ENCODE measurements around the gene ZNF365. TPM values are rescaled to one million over a fixed set of nuclear protein-coding genes. Genes with fewer than 3 reads are reported as not detected.

The ZNF365 gene
- polyA plus RNA-seq, 6 donors from 2014 or later, result 0.12 TPM; not detected in 5

DNA sequence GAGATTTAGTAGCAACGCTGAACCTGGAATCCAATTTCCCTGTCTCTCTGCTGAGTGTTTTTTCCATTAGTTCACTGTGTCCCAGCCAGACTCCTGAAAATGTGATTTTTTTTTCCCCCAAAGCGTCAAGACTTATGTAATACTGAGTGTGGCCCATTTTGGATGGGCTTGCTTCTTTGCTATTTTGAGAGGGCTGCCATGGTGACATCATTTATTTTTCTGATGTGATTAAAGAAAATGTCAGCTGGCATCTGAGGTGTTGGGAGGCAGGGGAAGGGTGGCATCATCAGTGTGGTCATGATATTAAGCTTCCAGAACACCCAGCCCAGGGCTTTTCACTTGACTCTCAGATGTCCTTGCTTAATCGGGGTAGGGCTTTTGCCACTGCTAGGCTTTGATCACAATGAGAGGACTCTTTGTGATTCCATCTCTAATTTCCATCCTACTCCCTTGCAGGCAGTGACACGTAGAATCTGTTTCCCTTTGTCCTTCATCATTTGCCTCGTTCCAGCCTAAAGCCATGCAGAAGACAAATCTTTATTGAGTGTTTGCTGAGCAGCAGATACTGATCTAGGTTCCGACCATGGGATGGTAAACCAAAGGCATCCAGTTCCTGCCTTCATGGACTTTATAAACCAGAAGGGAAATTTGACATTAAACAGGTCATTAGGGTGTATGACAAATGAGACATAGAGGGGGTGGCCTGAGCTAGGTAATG is 7.4 kb downstream of the ZNF365 start:
- Mint-ChIP-seq H3K9me3 (no peaks in the 10 kb centered on the region), H3K27me3 (peaks cover 10 to 24% (median 15%) of the 10 kb centered on the region in 3 donors), H3K27ac (no peak overlapping the region), H3K36me3 (no peaks in the 10 kb centered on the region), H3K4me1 (no peaks in the 10 kb centered on the region), H3K4me3 (no peak overlapping the region)
- DNase-seq (no peak), ATAC-seq (ENCODE audit: low read depth in 2 of 2) (no peak)

DNA sequence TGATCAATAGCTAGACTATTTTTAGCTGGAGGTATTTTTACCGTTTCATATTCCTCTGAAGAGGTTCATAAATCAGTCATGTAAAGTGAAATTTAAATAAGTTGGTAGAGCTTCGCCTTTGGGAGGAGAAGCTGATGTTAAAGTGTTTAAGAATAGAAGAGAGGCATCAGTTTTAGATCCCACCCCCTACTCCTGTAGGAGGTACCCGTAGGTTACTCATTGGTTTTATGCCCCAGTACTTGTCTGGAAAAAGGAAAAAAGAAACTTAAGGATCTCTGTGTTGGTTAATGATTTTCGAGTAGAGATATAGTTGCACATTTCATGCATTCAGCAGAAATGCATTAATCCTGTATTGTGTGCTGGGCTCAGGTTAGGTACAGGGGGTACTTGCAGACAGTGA is 8.7 kb downstream of the ZNF365 start:
- H3K4me1 Mint-ChIP-seq, result no peaks in the 10 kb centered on the region
- DNase-seq, result no peak
- peaks cover 0 to 4% (median 0%) of the 10 kb centered on the region in 7 donors for H3K9me3 Mint-ChIP-seq
- H3K27ac Mint-ChIP-seq, result no peak overlapping the region
- peaks cover 10 to 29% (median 17%) of the 10 kb centered on the region in 3 donors for H3K27me3 Mint-ChIP-seq
- no peaks in the 10 kb centered on the region for H3K36me3 Mint-ChIP-seq
- ATAC-seq (ENCODE audit: low read depth in 2 of 2), result no peak
- no peak overlapping the region for H3K4me3 Mint-ChIP-seq

DNA sequence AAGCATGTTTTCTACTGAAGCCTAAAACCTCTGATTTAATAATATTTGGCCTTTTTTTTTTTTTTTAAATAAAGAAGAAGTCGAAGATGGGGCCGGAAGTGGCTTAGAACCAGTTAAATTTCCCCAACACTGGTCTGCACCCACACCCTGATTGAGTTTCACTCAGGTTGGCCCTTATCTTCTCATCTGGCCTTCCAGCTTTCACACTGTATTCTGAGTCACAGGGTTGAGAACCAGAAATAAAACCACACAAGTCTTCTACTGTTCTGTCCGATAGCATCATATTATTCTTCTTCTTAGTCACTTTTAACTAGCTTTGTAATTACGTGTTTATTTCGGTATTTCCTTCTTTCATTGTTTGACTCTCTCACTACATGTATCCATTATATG is 9.9 kb downstream of the ZNF365 start:
- Mint-ChIP-seq H3K27ac (no peak overlapping the region), H3K36me3 (no peaks in the 10 kb centered on the region), H3K4me3 (no peak overlapping the region)

DNA sequence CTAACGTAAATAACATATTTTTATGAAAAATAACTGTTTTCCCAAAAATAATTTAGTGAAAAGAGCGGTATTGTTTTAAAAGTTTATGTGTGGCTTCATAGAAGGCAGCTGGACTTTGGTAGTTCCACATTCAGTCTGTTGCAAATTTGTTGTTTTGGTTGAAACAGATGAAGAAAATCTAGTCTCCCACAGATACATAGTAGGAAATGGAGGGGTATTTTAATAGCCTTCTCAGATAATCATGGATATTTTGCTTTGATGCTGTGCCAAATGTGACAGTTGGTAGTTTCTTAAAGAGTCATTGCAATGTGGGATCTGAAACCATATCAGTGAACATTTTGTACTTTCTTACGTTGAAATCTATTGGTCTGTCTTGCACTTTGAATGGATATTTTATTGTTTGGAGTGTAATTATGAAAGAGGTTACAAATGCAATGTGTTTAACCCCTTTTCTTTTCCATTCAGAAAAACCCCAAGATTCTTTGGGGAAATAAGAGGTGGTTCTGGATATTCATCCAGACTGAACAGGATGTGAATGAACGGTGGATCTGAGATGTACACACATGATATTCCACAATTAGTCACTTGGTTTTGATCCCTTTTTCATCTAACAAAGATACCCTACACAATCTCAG is 10.4 kb downstream of the ZNF365 start:
- H3K4me1 Mint-ChIP-seq, result no peaks in the 10 kb centered on the region
- H3K9me3 Mint-ChIP-seq, result peaks cover 0 to 4% (median 0%) of the 10 kb centered on the region in 7 donors
- ATAC-seq (ENCODE audit: low read depth in 2 of 2) (no peak), DNase-seq (no peak)
- no peak overlapping the region for H3K4me3 Mint-ChIP-seq
- H3K27me3 Mint-ChIP-seq, result peaks cover 10 to 38% (median 23%) of the 10 kb centered on the region in 3 donors
- H3K36me3 Mint-ChIP-seq, result no peaks in the 10 kb centered on the region
- no peak overlapping the region for H3K27ac Mint-ChIP-seq

More for the DNA sequence above, 9.9 kb downstream of the ZNF365 start:
- H3K27me3 Mint-ChIP-seq, result peaks cover 10 to 38% (median 23%) of the 10 kb centered on the region in 3 donors
- H3K9me3 Mint-ChIP-seq, result peaks cover 0 to 4% (median 0%) of the 10 kb centered on the region in 7 donors
- no peak for DNase-seq
- H3K4me1 Mint-ChIP-seq, result no peaks in the 10 kb centered on the region
- no peak for ATAC-seq (ENCODE audit: low read depth in 2 of 2)

DNA sequence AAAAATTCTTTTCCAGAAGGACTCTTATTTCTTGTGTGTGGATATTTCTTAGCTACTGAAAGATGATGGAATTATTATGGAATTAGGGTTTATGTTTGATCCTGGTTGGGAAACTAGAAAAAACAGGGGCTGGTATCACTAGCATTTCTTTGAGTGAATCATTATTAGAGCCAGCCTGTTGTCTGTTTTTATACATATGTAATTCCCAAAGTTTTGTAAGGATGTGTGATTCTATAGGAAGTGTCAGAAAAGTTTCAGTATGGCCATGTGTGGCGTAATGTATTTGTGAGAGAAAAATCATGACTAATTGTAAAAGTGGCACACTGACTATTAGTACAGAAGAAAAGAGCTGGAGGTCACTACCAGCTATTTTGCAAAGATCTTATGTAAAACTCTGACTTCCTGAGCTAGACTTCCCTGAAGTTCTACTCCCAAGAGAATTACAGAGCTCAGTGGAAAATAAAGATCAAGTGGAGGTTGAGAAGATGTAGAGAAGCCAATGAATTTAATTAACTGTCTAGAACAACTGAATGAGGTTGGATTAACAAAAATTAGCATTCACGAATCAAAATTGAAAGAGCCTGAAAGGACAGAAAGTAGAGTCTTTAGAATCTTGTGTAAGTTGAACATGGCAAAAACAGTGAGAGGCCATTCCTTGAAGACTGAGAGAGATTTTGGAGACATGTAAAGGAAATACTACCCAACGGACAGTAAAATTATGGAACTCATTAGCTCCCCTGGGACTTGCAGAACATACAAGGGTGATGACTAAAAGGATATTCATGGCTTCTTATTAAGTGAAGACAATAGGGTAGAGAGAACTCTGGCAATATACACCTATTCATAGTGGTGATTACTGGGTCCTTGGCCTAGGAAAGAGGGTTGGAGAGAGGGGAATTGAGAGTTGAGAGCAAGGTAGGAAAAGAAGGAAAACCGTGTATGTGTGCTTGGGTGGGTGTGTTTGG is 12.5 kb downstream of the ZNF365 start:
- H3K36me3 Mint-ChIP-seq, result peaks cover 0 to under 1% of the 10 kb centered on the region in 2 donors
- no peaks in the 10 kb centered on the region for H3K4me1 Mint-ChIP-seq
- DNase-seq, result no peak
- no peak overlapping the region for H3K4me3 Mint-ChIP-seq
- H3K27me3 Mint-ChIP-seq, result peaks cover 8 to 44% (median 26%) of the 10 kb centered on the region in 3 donors
- peak overlapping the region in 2 of 6 donors; percentile 38 to 75 for H3K27ac Mint-ChIP-seq
- peaks cover 0 to 4% (median 0%) of the 10 kb centered on the region in 7 donors for H3K9me3 Mint-ChIP-seq
- no peak for ATAC-seq (ENCODE audit: low read depth in 2 of 2)

DNA sequence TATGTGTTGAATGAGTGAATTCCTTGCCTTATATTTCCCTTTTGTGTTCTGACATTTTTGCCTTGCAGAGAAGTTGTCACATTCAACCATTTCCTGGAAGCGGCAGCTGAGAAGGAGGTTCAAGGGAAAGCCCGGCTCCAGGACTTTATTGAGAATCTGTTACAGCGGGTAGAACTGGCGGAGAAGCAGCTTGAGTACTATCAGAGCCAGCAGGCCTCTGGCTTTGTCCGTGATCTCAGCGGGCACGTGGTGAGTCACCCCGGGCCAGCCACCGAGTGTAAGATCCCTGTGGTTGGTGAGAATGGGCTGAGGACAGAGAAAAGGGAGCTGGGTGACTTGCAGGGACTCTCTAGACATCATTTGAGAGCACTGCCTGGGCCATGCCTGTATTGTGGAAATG is 14.2 kb downstream of the ZNF365 start:
- Mint-ChIP-seq H3K4me3 (no peak overlapping the region), H3K36me3 (peaks cover 0 to 7% of the 10 kb centered on the region in 2 donors), H3K9me3 (peaks cover 0 to 9% (median 1%) of the 10 kb centered on the region in 7 donors), H3K27me3 (peaks cover 5 to 38% (median 25%) of the 10 kb centered on the region in 3 donors), H3K27ac (no peak overlapping the region), H3K4me1 (no peaks in the 10 kb centered on the region)
- ATAC-seq (ENCODE audit: low read depth in 2 of 2) (no peak), DNase-seq (no peak)

DNA sequence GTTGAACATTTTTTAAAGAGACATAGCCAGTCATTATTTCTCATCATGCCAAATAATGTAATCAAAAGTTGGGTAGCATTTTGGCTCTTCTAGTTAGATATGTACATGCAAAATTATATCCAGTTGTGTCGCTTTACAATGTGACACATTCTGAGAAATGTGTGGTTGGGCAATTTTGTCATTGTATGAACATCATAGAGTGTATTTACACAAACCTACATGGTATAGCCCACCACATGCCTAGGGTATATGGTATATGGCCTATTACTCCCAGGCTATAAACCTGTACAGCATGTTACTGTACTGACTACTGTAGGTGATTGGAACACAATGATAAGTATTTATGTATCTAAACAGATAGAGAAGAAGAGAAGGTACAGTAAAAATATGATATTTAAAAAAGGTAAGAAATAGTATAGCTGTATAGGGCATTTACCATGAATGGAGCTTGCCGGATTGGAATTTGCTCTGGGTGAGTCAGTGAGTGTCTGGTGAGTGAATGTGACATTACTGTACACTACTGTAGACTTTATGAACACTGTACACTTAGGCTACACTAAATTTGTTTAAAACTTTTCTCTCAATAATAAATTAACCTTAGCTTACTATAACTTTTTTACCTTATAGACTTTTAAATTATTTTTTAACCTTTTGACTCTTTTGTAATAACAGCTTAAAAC is 16.5 kb downstream of the ZNF365 start:
- DNase-seq, result no peak
- Mint-ChIP-seq H3K4me1 (no peaks in the 10 kb centered on the region), H3K4me3 (no peak overlapping the region), H3K36me3 (peaks cover 0 to 7% of the 10 kb centered on the region in 2 donors), H3K27ac (no peak overlapping the region), H3K9me3 (peaks cover 0 to 9% (median 1%) of the 10 kb centered on the region in 7 donors), H3K27me3 (peaks cover 13 to 43% (median 27%) of the 10 kb centered on the region in 3 donors)
- ATAC-seq (ENCODE audit: low read depth in 2 of 2), result no peak

DNA sequence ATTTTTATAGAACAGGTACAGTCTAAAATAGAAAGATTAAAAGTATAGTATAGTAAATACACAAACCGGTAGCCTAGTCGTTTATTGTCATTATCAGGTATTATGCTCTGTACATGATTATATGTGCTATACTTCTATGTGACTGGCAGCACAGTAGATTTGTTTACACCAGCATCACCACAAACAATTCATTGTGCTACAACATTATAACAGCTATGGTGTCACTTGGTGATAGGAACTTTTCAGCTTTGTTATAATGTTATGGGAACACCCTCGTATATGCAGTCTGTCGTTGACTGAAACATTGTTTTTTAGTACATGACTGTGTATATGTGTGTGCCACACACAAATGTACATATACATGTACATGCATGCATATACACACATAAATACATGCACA is 19.1 kb downstream of the ZNF365 start:
- Mint-ChIP-seq H3K4me1 (no peaks in the 10 kb centered on the region), H3K36me3 (peaks cover 0 to 7% of the 10 kb centered on the region in 2 donors), H3K4me3 (no peak overlapping the region), H3K27ac (no peak overlapping the region), H3K27me3 (peaks cover 25 to 35% (median 30%) of the 10 kb centered on the region in 3 donors), H3K9me3 (peaks cover 0 to 9% (median 1%) of the 10 kb centered on the region in 7 donors)
- no peak for DNase-seq
- ATAC-seq (ENCODE audit: low read depth in 2 of 2), result no peak

DNA sequence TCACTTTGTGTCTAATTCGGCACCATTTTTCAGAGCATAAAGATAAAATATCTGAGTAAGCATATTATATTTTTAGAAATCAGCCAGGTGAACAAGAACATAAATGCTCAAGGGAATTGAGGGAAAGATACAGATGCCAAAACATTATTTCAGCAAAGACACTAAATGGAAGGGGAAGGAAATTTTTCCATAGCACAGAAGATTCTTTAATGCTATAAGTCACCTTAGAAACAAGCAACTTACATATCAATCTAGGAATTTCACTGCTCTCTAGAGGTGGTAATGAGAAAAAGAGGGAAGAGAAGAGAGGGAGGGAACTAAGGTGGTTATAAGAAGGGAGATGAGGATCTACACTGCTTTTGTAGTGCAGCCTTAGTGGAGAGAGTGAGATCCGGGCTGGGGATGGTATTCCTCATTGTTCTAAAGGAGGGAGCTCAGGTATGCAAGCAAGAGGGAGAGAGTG is 20.4 kb downstream of the ZNF365 start:
- DNase-seq (no peak), ATAC-seq (ENCODE audit: low read depth in 2 of 2) (no peak)
- H3K4me3 Mint-ChIP-seq, result no peak overlapping the region
- no peak overlapping the region for H3K27ac Mint-ChIP-seq
- peaks cover 0 to 7% of the 10 kb centered on the region in 2 donors for H3K36me3 Mint-ChIP-seq
- no peaks in the 10 kb centered on the region for H3K4me1 Mint-ChIP-seq
- H3K27me3 Mint-ChIP-seq, result peaks cover 25 to 30% (median 28%) of the 10 kb centered on the region in 3 donors
- peaks cover 0 to 9% (median 1%) of the 10 kb centered on the region in 7 donors for H3K9me3 Mint-ChIP-seq

DNA sequence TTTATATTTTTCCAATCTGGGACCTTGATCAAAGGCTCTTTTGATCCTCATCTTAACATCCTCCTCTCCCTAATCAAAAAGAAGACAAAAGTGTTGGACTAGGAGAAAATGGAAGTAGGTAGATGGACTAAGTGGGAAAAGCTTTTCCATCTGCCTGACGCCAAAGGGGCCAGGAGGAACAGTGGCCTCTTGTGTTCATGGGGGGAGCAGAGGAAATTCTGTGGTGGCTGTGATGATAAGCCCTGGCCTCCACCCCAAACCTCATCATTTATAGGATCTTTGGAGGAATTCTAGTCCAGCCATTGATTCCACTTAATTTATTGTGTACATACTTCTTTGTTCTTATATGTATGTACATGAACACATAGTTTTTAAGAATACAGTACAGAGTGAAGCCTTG is 21.7 kb downstream of the ZNF365 start:
- Mint-ChIP-seq H3K27me3 (peaks cover 20 to 34% (median 24%) of the 10 kb centered on the region in 3 donors), H3K9me3 (peaks cover 0 to 9% (median 1%) of the 10 kb centered on the region in 7 donors), H3K4me1 (no peaks in the 10 kb centered on the region), H3K4me3 (no peak overlapping the region), H3K27ac (no peak overlapping the region), H3K36me3 (peaks cover 0 to 7% of the 10 kb centered on the region in 2 donors)
- DNase-seq, result no peak
- ATAC-seq (ENCODE audit: low read depth in 2 of 2), result no peak

DNA sequence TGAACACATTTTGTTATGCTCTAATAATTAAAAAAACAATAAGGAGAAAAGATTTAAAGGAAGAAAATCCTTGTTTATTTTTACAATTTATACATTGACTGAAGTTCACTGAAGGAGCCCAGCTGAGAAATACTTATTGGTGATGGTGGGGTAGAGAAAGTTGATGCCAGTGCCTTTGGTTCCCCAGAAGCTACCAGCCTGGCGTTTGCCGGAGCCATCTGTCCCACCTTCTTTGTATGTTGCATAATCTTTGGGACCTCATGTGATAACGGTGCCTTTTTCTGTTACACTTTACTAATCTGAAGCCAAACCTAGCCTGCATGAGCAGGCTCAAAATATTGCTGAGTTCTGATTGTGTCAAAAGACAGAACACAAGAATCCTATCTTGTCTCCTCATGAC is 22.7 kb downstream of the ZNF365 start:
- Mint-ChIP-seq H3K9me3 (peaks cover 0 to 6% (median 1%) of the 10 kb centered on the region in 7 donors), H3K4me3 (no peak overlapping the region), H3K36me3 (peaks cover 0 to 4% of the 10 kb centered on the region in 2 donors), H3K27ac (no peak overlapping the region), H3K4me1 (no peaks in the 10 kb centered on the region), H3K27me3 (peaks cover 20 to 29% (median 24%) of the 10 kb centered on the region in 3 donors)
- ATAC-seq (ENCODE audit: low read depth in 2 of 2) (no peak), DNase-seq (no peak)

DNA sequence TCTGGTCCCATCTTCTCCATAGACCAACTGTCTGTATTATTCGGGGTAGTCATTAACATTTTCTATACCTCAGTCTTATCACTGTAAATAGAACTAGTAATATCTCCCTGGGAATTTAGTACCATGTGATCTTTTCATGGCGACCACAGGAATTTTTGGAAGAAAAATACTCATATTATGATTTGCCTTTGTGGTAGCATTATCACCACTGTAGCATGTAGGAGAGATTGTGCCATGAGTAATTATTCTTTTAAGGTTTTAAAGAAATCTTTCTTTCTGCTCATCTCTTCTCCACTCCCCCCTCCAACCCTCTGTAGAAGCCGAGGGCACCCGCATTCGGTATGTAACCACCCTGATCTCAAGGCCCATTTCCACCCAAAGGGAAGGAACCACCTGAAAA is 25.0 kb downstream of the ZNF365 start:
- Mint-ChIP-seq H3K9me3 (no peaks in the 10 kb centered on the region), H3K4me3 (no peak overlapping the region), H3K27ac (no peak overlapping the region), H3K36me3 (no peaks in the 10 kb centered on the region), H3K4me1 (peaks cover 0 to 3% (median 0%) of the 10 kb centered on the region in 3 donors), H3K27me3 (peaks cover 22 to 30% (median 28%) of the 10 kb centered on the region in 3 donors)
- ATAC-seq (ENCODE audit: low read depth in 2 of 2) (no peak), DNase-seq (no peak)
